Endometrium (tissue), 2 donors: ENCODE data around the gene XIAP.
"Not testable (repeated sequence)": the region's sequence is repeated elsewhere in the genome, so short reads cannot be mapped to it uniquely, and the experiment has no call there.

Source experiments
- FAIRE-seq: peaks from 2 replicates; lab custom pipeline; 2012; peaks lifted over from hg19 to GRCh38; lab: Jason Lieb, UNC
- donor health status: control.
- donor health status: control.

The XIAP gene

GRCh38 chrX:123876844-123877243 lies 17.0 kb downstream of the XIAP start:
- no peak for FAIRE-seq

- FAIRE-seq = no peak
Measured at GRCh38 chrX:123878252-123878721, 18.4 kb downstream of the XIAP start.

- no peak for FAIRE-seq
Measured at GRCh38 chrX:123881330-123881729, 21.5 kb downstream of the XIAP start.

GRCh38 chrX:123882391-123882790 lies 22.5 kb downstream of the XIAP start:
- FAIRE-seq = no peak

- FAIRE-seq = peak; percentile 90
Measured at GRCh38 chrX:123884809-123885408, 25.1 kb downstream of the XIAP start.

- no peak for FAIRE-seq
Measured at GRCh38 chrX:123899701-123900100, 39.8 kb downstream of the XIAP start.

- not testable (repeated sequence) for FAIRE-seq
Measured at GRCh38 chrX:123903261-123903660, 43.4 kb downstream of the XIAP start.

- FAIRE-seq = no peak
Measured at GRCh38 chrX:123905332-123905731, 45.5 kb downstream of the XIAP start.

GRCh38 chrX:123906557-123907316 lies 46.9 kb downstream of the XIAP start:
- FAIRE-seq = no peak

- FAIRE-seq = no peak
Measured at GRCh38 chrX:123909523-123909922, 49.7 kb downstream of the XIAP start.

GRCh38 chrX:123917069-123917468 lies 57.2 kb downstream of the XIAP start:
- no peak for FAIRE-seq

GRCh38 chrX:123918106-123918721 lies 58.4 kb downstream of the XIAP start:
- FAIRE-seq = peak; percentile 26

GRCh38 chrX:123920105-123920785 lies 60.4 kb downstream of the XIAP start:
- no peak for FAIRE-seq

GRCh38 chrX:123923211-123923610 lies 63.4 kb downstream of the XIAP start:
- no peak for FAIRE-seq

- no peak for FAIRE-seq
Measured at GRCh38 chrX:123924186-123924585, 64.3 kb downstream of the XIAP start.

GRCh38 chrX:123927845-123928244 lies 68.0 kb downstream of the XIAP start:
- FAIRE-seq = no peak

GRCh38 chrX:123932055-123932454 lies 72.2 kb downstream of the XIAP start:
- not testable (repeated sequence) for FAIRE-seq

GRCh38 chrX:123943074-123943473 lies 83.2 kb downstream of the XIAP start:
- FAIRE-seq = no peak

- FAIRE-seq = no peak
Measured at GRCh38 chrX:123943488-123943887, 83.6 kb downstream of the XIAP start.

- FAIRE-seq = no peak
Measured at GRCh38 chrX:123949846-123950245, 90.0 kb downstream of the XIAP start.

GRCh38 chrX:123959281-123960063 lies 99.6 kb downstream of the XIAP start:
- FAIRE-seq = no peak

- no peak for FAIRE-seq
Measured at GRCh38 chrX:123960956-123961267, 101.1 kb downstream of the XIAP start.
